IMR-90 (cell line): Measurements from ENCODE around the gene LMBRD2. TPM values are rescaled to one million over a fixed set of nuclear protein-coding genes. Genes with fewer than 3 reads are reported as not detected.

ENCODE experiments used
- ATAC-seq: fragments of 200-7000 bp; cut with Tn5 transposase; 2 replicates; pipeline ENCODE4 v1.9.1; 2020; ENCODE audit warnings: low read depth, mild to moderate bottlenecking, moderate library complexity
- BruUV-seq: library from RNA; stranded (reverse); fragments of 400-500 nt; replicated peaks from 2 replicates; lab custom pipeline; 2021; lab: Mats Ljungman, UMichigan
- CTCF ChIA-PET: fragments of 300-600 bp; formaldehyde crosslinking; extraction: SDS; loops from one replicate; lab custom pipeline; 2021; ENCODE audit warnings: antibody characterized with exemption; lab: Yijun Ruan, JAX
- POLR2A ChIA-PET: fragments of 300-600 bp; sonication (Branson Sonifier 250); formaldehyde crosslinking; loops from one replicate; lab custom pipeline; 2022; ENCODE audit warnings: antibody characterized with exemption; ENCODE audit not compliant: unreplicated experiment; lab: Charles Lee
- DNase-seq: peaks from one replicate; pipeline ENCODE4 v3.0.0; 2013
- H2AFZ ChIP-seq: replicated peaks from 2 replicates; pipeline ENCODE3; 2013; ENCODE audit warnings: low read length, mild to moderate bottlenecking; ENCODE audit not compliant: poor library complexity
- H2AK5ac ChIP-seq: 2 replicates; pipeline ENCODE4 v1.6.1; 2013; ENCODE audit warnings: low read depth, low read length, inconsistent platforms
- H2AK9ac ChIP-seq: replicated peaks from 2 replicates; pipeline ENCODE3; 2013; ENCODE audit warnings: mild to moderate bottlenecking, low read depth, low read length, moderate library complexity; ENCODE audit not compliant: poor library complexity
- H2BK120ac ChIP-seq: 2 replicates; pipeline ENCODE4 v1.6.1; 2013; ENCODE audit warnings: low read depth, low read length, inconsistent platforms
- H2BK15ac ChIP-seq: 3 replicates; pipeline ENCODE4 v1.6.1; 2013; ENCODE audit warnings: low read depth, low read length, inconsistent platforms
- H2BK20ac ChIP-seq: 2 replicates; pipeline ENCODE4 v1.6.1; 2013; ENCODE audit warnings: low read depth, mild to moderate bottlenecking, inconsistent platforms, low read length, moderate library complexity
- H2BK5ac ChIP-seq: 2 replicates; pipeline ENCODE4 v1.6.1; 2013; ENCODE audit warnings: mild to moderate bottlenecking, low read depth, low read length, inconsistent platforms; ENCODE audit not compliant: poor library complexity, severe bottlenecking
- H3K14ac ChIP-seq: replicated peaks from 2 replicates; pipeline ENCODE4 v1.6.1; 2013; ENCODE audit warnings: low read depth, low read length, inconsistent platforms
- H3K18ac ChIP-seq: 2 replicates; pipeline ENCODE4 v1.6.1; 2013; ENCODE audit warnings: low read depth, low read length, control low read depth
- H3K23ac ChIP-seq: 2 replicates; pipeline ENCODE4 v1.6.1; 2013; ENCODE audit warnings: low read depth, low read length, inconsistent platforms
- H3K27ac ChIP-seq: 2 replicates; pipeline ENCODE4 v1.5.1; 2013; ENCODE audit warnings: mild to moderate bottlenecking, control low read depth, low read length; ENCODE audit not compliant: insufficient read depth
- H3K27me3 ChIP-seq: 2 replicates; pipeline ENCODE4 v1.6.1; 2013; ENCODE audit warnings: low read length; ENCODE audit not compliant: control insufficient read depth, insufficient read depth
- H3K36me3 ChIP-seq: 2 replicates; pipeline ENCODE4 v1.6.1; 2013; ENCODE audit warnings: low read length, mixed read lengths; ENCODE audit not compliant: control insufficient read depth, insufficient read depth
- H3K4ac ChIP-seq: 2 replicates; pipeline ENCODE4 v1.6.1; 2013; ENCODE audit warnings: low read depth, low read length, inconsistent platforms
- H3K4me1 ChIP-seq: 2 replicates; pipeline ENCODE4 v1.6.1; 2013; ENCODE audit warnings: low read length, mixed read lengths; ENCODE audit not compliant: control insufficient read depth, insufficient read depth
- H3K4me2 ChIP-seq: 2 replicates; pipeline ENCODE4 v1.6.1; 2013; ENCODE audit warnings: low read depth, mild to moderate bottlenecking, control low read depth, low read length, moderate library complexity
- H3K4me3 ChIP-seq: 2 replicates; pipeline ENCODE4 v1.5.1; 2013; ENCODE audit warnings: low read depth, mild to moderate bottlenecking, control low read depth, low read length, moderate library complexity; ENCODE audit not compliant: insufficient read depth
- H3K56ac ChIP-seq: 2 replicates; pipeline ENCODE4 v1.6.1; 2013; ENCODE audit warnings: low read length, inconsistent platforms; ENCODE audit not compliant: insufficient read depth; ENCODE audit errors: extremely low read depth
- H3K79me1 ChIP-seq, 2 experiments: 2 replicates each; pipeline ENCODE4 v1.6.1; 2013; ENCODE audit warnings: low read length in 2 of 2, inconsistent platforms in 1 of 2, low read depth in 1 of 2
- H3K9ac ChIP-seq: 2 replicates; pipeline ENCODE4 v1.6.1; 2013; ENCODE audit warnings: low read depth, low read length, control low read depth
- H3K9me1 ChIP-seq: 2 replicates; pipeline ENCODE4 v1.6.1; 2013; ENCODE audit warnings: low read length, inconsistent platforms; ENCODE audit not compliant: insufficient read depth
- H3K9me3 ChIP-seq: 2 replicates; pipeline ENCODE4 v1.6.1; 2013; ENCODE audit warnings: low read length; ENCODE audit not compliant: control insufficient read depth, insufficient read depth
- H4K20me1 ChIP-seq: 2 replicates; pipeline ENCODE4 v1.6.1; 2013; ENCODE audit warnings: low read length, inconsistent platforms; ENCODE audit not compliant: insufficient read depth
- H4K5ac ChIP-seq: 2 replicates; pipeline ENCODE4 v1.6.1; 2013; ENCODE audit warnings: mild to moderate bottlenecking, low read depth, low read length, control low read depth
- H4K8ac ChIP-seq, 2 experiments: 2 replicates each; pipeline ENCODE4 v1.6.1; 2013; ENCODE audit warnings: low read depth in 2 of 2, low read length in 2 of 2, control low read depth in 1 of 2, inconsistent platforms in 1 of 2
- H4K91ac ChIP-seq: 2 replicates; pipeline ENCODE4 v1.6.1; 2013; ENCODE audit warnings: low read depth, low read length, inconsistent platforms; ENCODE audit not compliant: insufficient read depth
- MAFK ChIP-seq: IDR thresholded peaks from 2 replicates; pipeline ENCODE4 v1.6.1; 2012; ENCODE audit warnings: low read depth, low read length, improper control_type of control experiment
- NFE2L2 ChIP-seq: fragments of 150-350 bp; IDR thresholded peaks from 2 replicates; pipeline ENCODE4 v1.6.1; 2016; ENCODE audit warnings: low read depth, mild to moderate bottlenecking, low read length
- dilution Hi-C: fragments of 300-500 bp; cut with HindIII; formaldehyde crosslinking; loops from one replicate; pipeline ENCODE4 v1.14.3; 2018; ENCODE audit warnings: low sequenced_read_pairs; ENCODE audit not compliant: unreplicated experiment
- in situ Hi-C: fragments of 300-500 bp; cut with MboI; formaldehyde crosslinking; loops from 3 replicates; pipeline ENCODE4 v1.14.3; 2019; ENCODE audit warnings: low sequenced_read_pairs, inconsistent platforms, mixed read lengths
- intact Hi-C: fragments of 100-400 bp; cut with micrococcal nuclease; formaldehyde crosslinking; loops from 2 replicates; pipeline ENCODE4 v1.10.0; 2022
- polyA plus RNA-seq, 3 experiments: library from polyadenylated mRNA; depleted of rRNA; stranded (reverse); fragments of >200 nt; gene quantifications; 2 replicates each; pipeline ENCODE4 v1.2.3, GENCODE V29; 2012; ENCODE audit warnings: low replicate concordance in 1 of 3
- total RNA-seq: library from RNA; depleted of rRNA; stranded (reverse); fragments of >200 nt; gene quantifications from 2 replicates; pipeline ENCODE4 v1.2.3, GENCODE V29; 2012

The LMBRD2 gene
- total and polyA plus RNA-seq, 2 of the 4 experiments (the other 2 are of a cell fraction) = 1.8 to 5.2 TPM

DNA sequence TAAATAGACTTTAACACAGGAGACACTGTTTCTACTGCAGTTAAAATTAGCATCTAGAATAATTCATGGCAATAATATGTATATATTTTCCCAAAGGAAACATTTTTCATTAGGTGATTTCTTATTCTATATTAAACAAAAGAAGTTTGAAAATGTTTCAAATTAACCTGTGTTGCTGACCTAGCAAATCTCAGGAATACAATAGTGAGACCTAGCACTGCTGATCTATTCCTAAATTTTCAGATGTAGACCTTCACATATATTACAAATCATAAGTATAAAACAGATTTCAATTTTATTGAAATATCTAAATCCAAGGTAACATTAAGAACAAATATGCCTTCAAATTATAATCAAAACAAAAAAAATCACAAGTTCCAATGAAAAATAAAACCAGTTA lies 15.1 kb downstream of the LMBRD2 start:
- intact Hi-C loops = no loop called here
- H3K79me1 ChIP-seq = no peaks in the 10 kb centered on the region
- H3K9me3 ChIP-seq = no peaks in the 10 kb centered on the region; the same call in 1 of the 2 replicates
- H3K4me2 ChIP-seq = no peak overlapping the region
- no peak overlapping the region for H2AFZ ChIP-seq
- no peak overlapping the region for H2AK5ac ChIP-seq
- no TSS peak for BruUV-seq
- H4K5ac ChIP-seq = no peak overlapping the region
- TF ChIP-seq NFE2L2 (no peak), MAFK (peak; percentile 20; the same call in 1 of the 2 replicates)
- no peak overlapping the region for H3K4me3 ChIP-seq
- no peak overlapping the region for H3K18ac ChIP-seq
- ChIA-PET POLR2A (no interaction called here), CTCF (interaction anchor here (0.6 kb wide), 1 partner anchor 12 kb away, joined by 3 read pairs; no protein-coding TSS in a partner anchor)
- no peak overlapping the region for H3K27ac ChIP-seq
- H2BK5ac ChIP-seq = no peak overlapping the region
- in situ Hi-C loops = no loop called here
- no peak overlapping the region for H3K56ac ChIP-seq
- H4K8ac ChIP-seq = no peak overlapping the region
- H3K9me1 ChIP-seq = no peaks in the 10 kb centered on the region
- DNase-seq (no peak), ATAC-seq (no peak)
- no peak overlapping the region for H3K4ac ChIP-seq
- dilution Hi-C loops = no loop called here
- H2BK15ac ChIP-seq = no peak overlapping the region
- no peak overlapping the region for H3K23ac ChIP-seq
- no peak overlapping the region for H2BK120ac ChIP-seq
- H2BK20ac ChIP-seq = no peak overlapping the region
- H4K20me1 ChIP-seq = no peaks in the 10 kb centered on the region
- no peak overlapping the region for H3K14ac ChIP-seq
- H4K91ac ChIP-seq = no peak overlapping the region
- H3K4me1 ChIP-seq = no peaks in the 10 kb centered on the region
- H3K27me3 ChIP-seq = no peaks in the 10 kb centered on the region
- H3K9ac ChIP-seq = no peak overlapping the region
- peaks cover 5% of the 10 kb centered on the region; the same call in 1 of the 2 replicates for H3K36me3 ChIP-seq
- no peak overlapping the region for H2AK9ac ChIP-seq
